BLaER1 treated with 17β-estradiol and CSF1 and Interleukin-3, amounts not matched to agents 10 nM and 100 nM (cell line): Measurements from ENCODE around the gene GALNT2.
A peak's percentile ranks its signal among the peaks of the same experiment; 100 is the strongest.

Source experiments
- H3K27ac ChIP-seq, 11 experiments: shearing (Covaris generic); formaldehyde crosslinking; 2 replicates each; pipeline ENCODE4 v1.8.1; 2022
- H3K27me3 ChIP-seq, 11 experiments: shearing (Covaris generic); formaldehyde crosslinking; 2 replicates each; pipeline ENCODE4 v1.8.1; 2022
- H3K36me3 ChIP-seq, 11 experiments: shearing (Covaris generic); formaldehyde crosslinking; 2 replicates each; pipeline ENCODE4 v1.8.1; 2022
- H3K4me1 ChIP-seq, 10 experiments: shearing (Covaris generic); formaldehyde crosslinking; 2 replicates each; pipeline ENCODE4 v1.8.1; 2022
- H3K4me2 ChIP-seq, 11 experiments: shearing (Covaris generic); formaldehyde crosslinking; 2 replicates each; pipeline ENCODE4 v1.8.1; 2022
- H3K4me3 ChIP-seq, 10 experiments: shearing (Covaris generic); formaldehyde crosslinking; 2 replicates each; pipeline ENCODE4 v1.8.1; 2022
- H3K9ac ChIP-seq, 11 experiments: shearing (Covaris generic); formaldehyde crosslinking; 2 replicates each; pipeline ENCODE4 v1.8.1; 2022
- H3K9me3 ChIP-seq, 11 experiments: shearing (Covaris generic); formaldehyde crosslinking; replicated peaks in 1 of 11; 2 replicates each; pipeline ENCODE4 v1.8.1; 2022
- H4K20me1 ChIP-seq, 11 experiments: shearing (Covaris generic); formaldehyde crosslinking; 2 replicates each; pipeline ENCODE4 v1.8.1; 2022
- Cebpa-rat ChIP-seq, 11 experiments: shearing (Covaris generic); IDR thresholded peaks; 2 replicates each; pipeline ENCODE4 v1.8.1; 2022

Gene GALNT2

DNA sequence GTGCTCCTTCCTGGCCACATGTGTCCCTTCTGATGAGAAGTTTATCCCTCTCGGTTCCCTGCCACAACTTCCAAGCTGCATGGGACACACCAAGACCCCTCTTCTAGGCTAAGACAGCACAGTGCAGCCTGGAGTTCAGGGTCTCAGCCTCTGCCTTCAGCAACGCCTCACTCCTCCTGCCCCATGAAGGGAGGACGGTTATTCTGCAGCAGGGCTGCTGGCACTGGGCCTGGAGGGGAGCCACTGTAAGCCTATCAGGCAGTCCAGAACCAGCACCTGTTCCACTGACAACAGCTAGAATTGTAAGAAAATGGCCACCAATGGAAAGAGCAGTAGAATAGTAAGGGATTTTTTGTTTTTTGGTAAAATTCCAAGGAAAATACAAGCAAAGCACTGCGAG, 72.3 kb downstream of the GALNT2 start:
- Histone ChIP-seq H3K27ac (peak overlapping the region in 1 of 11 experiments; percentile 41; a peak in 1 of 22 replicates), H3K9ac (no peak overlapping the region; a peak in 1 of 22 replicates)

DNA sequence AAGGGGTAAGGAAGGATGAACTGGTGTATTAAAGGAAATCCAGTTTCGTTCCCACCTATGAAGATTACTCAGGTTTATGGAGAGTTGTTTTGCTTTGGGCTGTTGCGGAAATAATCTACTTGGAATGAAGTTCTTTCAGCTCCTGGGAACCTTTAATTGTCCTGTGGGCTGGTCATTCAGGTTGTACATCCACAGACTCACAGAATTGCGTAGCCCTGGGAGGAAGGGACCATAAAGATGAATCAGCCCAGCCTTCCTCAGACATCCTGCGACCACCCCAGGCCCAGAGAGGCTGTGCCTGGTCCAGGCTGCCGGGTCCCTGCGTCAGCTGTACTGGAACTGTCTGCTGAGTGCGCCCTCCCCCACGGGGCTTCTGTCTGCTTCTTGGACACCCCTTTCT, 72.7 kb downstream of the GALNT2 start:
- H3K9me3 ChIP-seq = no peaks in the 10 kb centered on the region
- peak overlapping the region in 4 of 11 experiments; percentile 15 to 43 (median 30); a peak in 7 of 22 replicates for H3K9ac ChIP-seq
- no peak overlapping the region; a peak in 1 of 20 replicates for H3K4me3 ChIP-seq
- peaks cover 71 to 100% (median 100%) of the 10 kb centered on the region in 10 experiments for H3K4me1 ChIP-seq
- no peak for TF ChIP-seq Cebpa-rat (IDR thresholded peaks at IDR 0.05)
- H4K20me1 ChIP-seq = peaks cover 4 to 100% (median 95%) of the 10 kb centered on the region in 11 experiments; a peak in 21 of 22 replicates
- no peaks in the 10 kb centered on the region for H3K27me3 ChIP-seq
- H3K27ac ChIP-seq = peak overlapping the region in 9 of 11 experiments; percentile 3 to 60 (median 50); a peak in 12 of 22 replicates
- peak overlapping the region; percentile 74 to 95 (median 90) for H3K4me2 ChIP-seq
- H3K36me3 ChIP-seq = peaks cover 0 to 79% (median 7%) of the 10 kb centered on the region in 11 experiments; a peak in 12 of 22 replicates

More for the DNA sequence above, 72.3 kb downstream of the GALNT2 start:
- H3K4me1 ChIP-seq = peaks cover 67 to 100% (median 100%) of the 10 kb centered on the region in 10 experiments
- H3K4me3 ChIP-seq = no peak overlapping the region
- H3K9me3 ChIP-seq = no peaks in the 10 kb centered on the region
- peaks cover 4 to 100% (median 96%) of the 10 kb centered on the region in 11 experiments; a peak in 21 of 22 replicates for H4K20me1 ChIP-seq
- peak overlapping the region; percentile 74 to 95 (median 90); a peak in 20 of 22 replicates for H3K4me2 ChIP-seq
- peaks cover 0 to 83% (median 11%) of the 10 kb centered on the region in 11 experiments; a peak in 12 of 22 replicates for H3K36me3 ChIP-seq
- H3K27me3 ChIP-seq = no peaks in the 10 kb centered on the region
- no peak for TF ChIP-seq Cebpa-rat (IDR thresholded peaks at IDR 0.05)

DNA sequence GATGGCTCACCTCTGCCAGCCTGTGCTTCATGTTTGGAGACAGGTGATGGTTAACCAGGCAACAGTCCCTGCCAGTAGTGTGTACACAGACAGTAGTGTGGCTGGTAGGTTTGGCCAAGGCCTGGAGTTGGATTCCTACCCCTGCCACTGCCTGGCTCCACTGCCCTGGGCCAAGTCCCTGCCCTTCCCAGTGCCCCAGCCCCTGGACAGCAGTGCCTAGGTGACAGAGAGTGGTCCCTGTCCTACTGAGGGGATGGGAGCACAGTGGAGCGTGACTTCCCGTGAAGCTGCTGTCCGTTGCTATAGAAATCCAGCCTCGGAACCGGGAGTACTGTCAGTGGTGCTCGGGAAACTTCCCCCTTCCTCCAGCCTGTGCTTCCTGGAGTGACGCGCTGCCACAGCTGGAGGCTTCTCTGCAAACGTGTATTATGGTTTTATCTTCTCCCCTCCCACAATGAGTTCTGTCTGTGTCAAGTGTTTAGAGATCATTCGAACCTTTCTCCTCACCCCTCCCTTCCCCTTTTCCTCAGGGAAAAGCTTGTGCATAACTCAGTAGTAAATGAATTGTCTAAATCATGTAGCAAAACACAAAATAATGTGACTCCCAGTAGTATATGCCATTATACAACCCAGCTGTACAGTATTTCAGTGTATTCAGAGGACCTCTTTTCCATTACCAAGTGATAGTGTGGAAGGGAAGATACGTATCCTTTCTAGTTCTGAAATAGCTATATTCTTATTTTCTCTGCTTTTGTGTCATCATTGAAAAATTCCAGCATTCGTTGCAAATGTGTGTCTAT, 73.4 kb downstream of the GALNT2 start:
- Histone ChIP-seq H4K20me1 (peaks cover 4 to 100% (median 96%) of the 10 kb centered on the region in 11 experiments; a peak in 21 of 22 replicates), H3K4me1 (peaks cover 78 to 100% (median 100%) of the 10 kb centered on the region in 10 experiments), H3K36me3 (peaks cover 0 to 73% (median 6%) of the 10 kb centered on the region in 11 experiments; a peak in 12 of 22 replicates), H3K27me3 (no peaks in the 10 kb centered on the region), H3K9ac (peak overlapping the region in 6 of 11 experiments; percentile 15 to 43 (median 30); a peak in 11 of 22 replicates), H3K27ac (peak overlapping the region in 10 of 11 experiments; percentile 3 to 60 (median 46); a peak in 14 of 22 replicates), H3K4me3 (peak overlapping the region in 1 of 10 experiments; percentile 13; a peak in 1 of 20 replicates), H3K4me2 (peak overlapping the region; percentile 74 to 95 (median 90)), H3K9me3 (no peaks in the 10 kb centered on the region)
- no peak for TF ChIP-seq Cebpa-rat (IDR thresholded peaks at IDR 0.05)

DNA sequence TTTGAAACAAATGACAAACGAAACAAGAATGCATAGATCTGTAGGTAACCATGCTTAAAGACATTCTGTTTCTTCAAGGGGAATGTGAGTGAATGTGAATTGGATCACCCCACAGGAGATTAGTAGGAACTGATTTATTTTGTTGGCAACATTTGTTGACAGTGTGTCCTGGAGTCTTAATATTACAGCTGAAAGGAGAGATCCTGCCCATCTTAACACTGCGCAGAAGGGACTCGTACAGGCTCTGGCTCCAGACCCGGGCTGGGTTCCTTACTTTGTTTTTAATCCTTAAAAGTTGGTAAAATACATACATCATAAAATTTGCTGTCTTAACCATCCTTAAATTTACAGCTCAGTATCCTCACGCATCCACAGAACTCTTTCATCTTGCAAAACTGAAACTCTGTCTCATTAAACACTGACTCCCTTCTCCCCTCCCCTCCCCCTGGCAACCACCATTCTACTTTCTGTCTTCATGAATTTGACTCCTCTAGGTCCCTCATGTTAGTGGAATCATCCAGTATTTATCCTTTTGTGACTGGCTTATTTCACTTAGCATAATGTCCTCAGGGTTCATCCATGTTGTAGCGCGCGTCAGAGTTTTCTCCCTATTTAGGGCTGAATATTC, 74.1 kb downstream of the GALNT2 start:
- TF ChIP-seq Cebpa-rat (IDR thresholded peaks at IDR 0.05) = no peak
- H3K9ac ChIP-seq = no peak overlapping the region; a peak in 1 of 22 replicates
- H3K27ac ChIP-seq = no peak overlapping the region

DNA sequence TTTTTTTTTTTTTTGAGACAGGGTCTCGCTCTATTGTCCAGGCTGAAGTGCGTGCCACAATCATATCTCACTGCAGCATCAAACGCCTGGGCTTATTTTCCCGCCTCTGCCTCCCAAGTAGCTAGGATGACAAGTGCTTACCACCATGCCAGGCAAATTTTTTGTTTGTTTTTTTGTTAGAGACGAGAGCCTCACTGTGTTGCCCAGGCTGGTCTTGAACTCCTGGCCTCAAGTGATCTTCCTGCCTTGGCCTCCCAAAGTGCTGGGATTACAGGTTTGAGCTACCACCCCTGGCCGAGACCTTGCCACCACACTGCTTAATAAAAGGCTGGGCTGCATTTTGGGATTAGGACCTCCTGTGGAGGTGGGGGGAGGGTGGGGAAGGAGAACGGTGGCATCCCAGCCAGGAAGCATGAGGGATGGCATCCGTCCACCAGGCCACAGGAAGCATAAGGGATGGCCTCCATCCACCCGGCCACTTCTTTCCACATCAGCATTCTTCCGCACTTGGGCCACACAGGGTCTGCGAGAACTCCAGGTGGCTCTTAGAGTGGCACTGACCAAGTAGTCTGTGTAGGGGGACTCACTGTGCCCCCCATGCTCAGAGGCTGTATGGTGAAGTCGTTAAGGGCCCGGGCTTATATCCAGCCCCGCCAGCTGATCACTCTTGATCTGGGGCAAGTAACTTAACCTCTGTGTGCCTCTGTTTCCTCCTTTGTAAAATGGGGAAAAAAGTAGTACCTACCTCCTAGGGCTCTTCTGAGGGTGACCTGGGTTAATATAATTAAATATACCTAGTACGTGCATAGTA, 75.0 kb downstream of the GALNT2 start:
- H4K20me1 ChIP-seq = peaks cover 8 to 100% (median 94%) of the 10 kb centered on the region in 11 experiments; a peak in 21 of 22 replicates
- H3K4me1 ChIP-seq = peaks cover 83 to 100% (median 100%) of the 10 kb centered on the region in 10 experiments

More for the DNA sequence above, 74.1 kb downstream of the GALNT2 start:
- peak overlapping the region; percentile 74 to 95 (median 91); a peak in 20 of 22 replicates for H3K4me2 ChIP-seq
- peaks cover 83 to 100% (median 100%) of the 10 kb centered on the region in 10 experiments for H3K4me1 ChIP-seq
- peaks cover 0 to 66% (median 6%) of the 10 kb centered on the region in 11 experiments; a peak in 12 of 22 replicates for H3K36me3 ChIP-seq
- peaks cover 4 to 100% (median 95%) of the 10 kb centered on the region in 11 experiments; a peak in 21 of 22 replicates for H4K20me1 ChIP-seq
- H3K27me3 ChIP-seq = no peaks in the 10 kb centered on the region
- H3K4me3 ChIP-seq = no peak overlapping the region
- H3K9me3 ChIP-seq = no peaks in the 10 kb centered on the region

DNA sequence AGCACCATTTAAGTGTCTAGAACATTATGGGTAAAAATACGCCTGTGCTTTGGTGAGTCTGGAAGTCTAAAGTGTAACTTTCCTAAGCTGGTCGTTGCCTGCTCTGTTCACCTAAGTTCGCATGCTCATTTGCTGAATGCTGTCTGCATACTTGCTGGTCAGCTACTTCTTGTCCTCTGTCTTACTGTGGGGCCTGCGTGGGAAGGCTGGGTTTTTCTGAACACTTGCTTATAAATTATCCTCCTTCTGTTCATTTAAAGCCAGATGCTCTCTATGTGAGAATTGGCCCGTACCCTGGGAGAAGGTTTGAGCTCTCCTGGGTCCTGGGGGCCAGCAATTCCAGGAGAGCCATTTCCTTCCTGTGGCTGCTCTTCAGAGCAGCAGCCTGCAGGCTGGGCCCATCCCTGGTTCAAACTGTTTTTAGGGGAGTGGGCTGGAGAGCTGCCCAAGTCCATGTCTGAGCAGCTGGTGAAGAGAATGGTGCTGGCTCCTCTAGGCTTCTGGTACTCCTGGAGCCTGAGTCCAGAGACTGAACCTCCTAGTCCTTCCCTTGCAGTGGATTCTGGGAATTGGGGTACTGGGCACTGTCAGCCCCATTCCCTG, 75.7 kb downstream of the GALNT2 start:
- Histone ChIP-seq H3K4me2 (peak overlapping the region; percentile 87 to 95 (median 91)), H3K9me3 (no peaks in the 10 kb centered on the region), H3K9ac (peak overlapping the region in 4 of 11 experiments; percentile 20 to 44 (median 30); a peak in 4 of 22 replicates), H3K36me3 (peaks cover 0 to 50% (median 6%) of the 10 kb centered on the region in 11 experiments; a peak in 12 of 22 replicates), H3K27me3 (no peaks in the 10 kb centered on the region), H3K4me3 (no peak overlapping the region), H4K20me1 (peaks cover 8 to 100% (median 94%) of the 10 kb centered on the region in 11 experiments; a peak in 21 of 22 replicates), H3K27ac (peak overlapping the region in 3 of 11 experiments; percentile 0 to 35 (median 17); a peak in 4 of 22 replicates), H3K4me1 (peaks cover 85 to 100% (median 100%) of the 10 kb centered on the region in 10 experiments)
- TF ChIP-seq Cebpa-rat (IDR thresholded peaks at IDR 0.05) = no peak

More for the DNA sequence above, 75.0 kb downstream of the GALNT2 start:
- Histone ChIP-seq H3K9ac (peak overlapping the region in 3 of 11 experiments; percentile 20 to 44 (median 22); a peak in 3 of 22 replicates), H3K4me3 (no peak overlapping the region), H3K9me3 (no peaks in the 10 kb centered on the region), H3K36me3 (peaks cover 0 to 57% (median 6%) of the 10 kb centered on the region in 11 experiments; a peak in 12 of 22 replicates), H3K27ac (peak overlapping the region in 3 of 11 experiments; percentile 0 to 35 (median 23); a peak in 3 of 22 replicates), H3K27me3 (no peaks in the 10 kb centered on the region), H3K4me2 (peak overlapping the region in 10 of 11 experiments; percentile 15 to 95 (median 91); a peak in 19 of 22 replicates)
- TF ChIP-seq Cebpa-rat (IDR thresholded peaks at IDR 0.05) = no peak

DNA sequence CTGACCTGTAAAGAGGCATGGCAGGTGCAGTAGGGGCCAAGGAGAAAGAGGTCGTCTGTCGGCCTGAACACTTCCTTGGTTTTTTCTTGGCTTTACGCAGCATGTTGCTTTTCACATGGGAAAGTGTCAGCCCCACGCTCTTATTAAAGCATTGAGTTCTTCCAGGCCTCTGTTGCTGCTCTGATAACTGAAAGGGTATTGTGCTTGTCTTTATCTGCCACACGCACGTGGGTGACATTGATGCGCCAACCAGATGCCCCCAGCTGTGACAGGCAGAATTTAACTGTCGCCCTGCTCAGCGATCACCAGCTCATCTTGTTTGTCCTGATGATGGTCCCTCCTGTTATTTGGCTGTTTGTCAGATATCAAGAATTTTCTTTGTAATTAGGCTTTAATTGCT, 76.5 kb downstream of the GALNT2 start:
- H3K4me2 ChIP-seq = peak overlapping the region; percentile 87 to 95 (median 91)
- H3K4me3 ChIP-seq = no peak overlapping the region
- peak overlapping the region in 2 of 11 experiments; percentile 24 to 44; a peak in 2 of 22 replicates for H3K9ac ChIP-seq
- peak overlapping the region in 4 of 11 experiments; percentile 50 to 76 (median 68); a peak in 3 of 22 replicates for H3K27ac ChIP-seq
- H3K9me3 ChIP-seq = no peaks in the 10 kb centered on the region
- H3K27me3 ChIP-seq = no peaks in the 10 kb centered on the region
- H3K36me3 ChIP-seq = peaks cover 0 to 42% (median 0%) of the 10 kb centered on the region in 11 experiments; a peak in 8 of 22 replicates
- TF ChIP-seq Cebpa-rat (IDR thresholded peaks at IDR 0.05) = no peak
- H4K20me1 ChIP-seq = peaks cover 8 to 100% (median 96%) of the 10 kb centered on the region in 11 experiments; a peak in 21 of 22 replicates
- H3K4me1 ChIP-seq = peaks cover 91 to 100% (median 100%) of the 10 kb centered on the region in 10 experiments
